ENCODE measurements around the gene FFAR2.

The FFAR2 gene

DNA sequence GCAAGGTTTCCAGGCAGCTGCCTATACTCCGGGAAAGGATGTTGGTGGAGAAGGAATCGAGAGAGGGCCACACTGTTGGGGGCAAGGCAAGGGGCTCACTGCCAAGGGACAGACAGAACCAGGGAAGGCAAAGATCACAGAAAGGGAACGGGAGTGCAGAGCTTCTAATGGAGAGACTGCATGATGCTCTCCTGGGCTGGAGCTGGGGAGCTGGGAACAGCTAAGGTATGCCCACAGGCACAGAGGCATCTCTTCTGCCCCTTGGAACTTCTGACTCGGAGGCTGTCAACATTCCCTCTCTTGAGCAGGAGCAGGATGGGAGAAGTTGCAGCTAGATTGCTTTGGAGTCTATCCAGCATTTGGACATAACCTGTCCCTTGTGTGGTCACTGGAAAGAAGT is 22.4 kb upstream of the FFAR2 start:
- no peak for DNase-seq (ENCODE audit: low read depth)

DNA sequence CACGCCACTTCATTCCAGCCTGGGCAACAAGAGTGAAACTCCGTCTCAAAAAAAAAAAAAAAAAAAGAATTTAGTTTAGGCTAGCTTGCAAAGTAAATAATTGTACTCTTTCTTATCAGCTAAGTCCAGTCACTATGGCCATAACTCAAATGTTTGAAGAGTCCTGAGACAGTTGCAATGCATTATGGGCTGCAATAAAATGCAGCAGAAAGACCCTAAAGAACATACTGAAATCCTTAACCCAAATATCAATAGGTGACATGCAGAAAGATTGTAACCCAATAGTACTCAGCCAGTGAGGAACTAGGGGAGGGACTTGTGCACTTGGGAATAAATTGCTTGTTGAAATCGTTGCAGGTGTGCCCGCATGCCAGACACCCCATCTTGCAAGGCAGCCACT is 20.9 kb upstream of the FFAR2 start:
- DNase-seq (ENCODE audit: low read depth) = no peak

DNA sequence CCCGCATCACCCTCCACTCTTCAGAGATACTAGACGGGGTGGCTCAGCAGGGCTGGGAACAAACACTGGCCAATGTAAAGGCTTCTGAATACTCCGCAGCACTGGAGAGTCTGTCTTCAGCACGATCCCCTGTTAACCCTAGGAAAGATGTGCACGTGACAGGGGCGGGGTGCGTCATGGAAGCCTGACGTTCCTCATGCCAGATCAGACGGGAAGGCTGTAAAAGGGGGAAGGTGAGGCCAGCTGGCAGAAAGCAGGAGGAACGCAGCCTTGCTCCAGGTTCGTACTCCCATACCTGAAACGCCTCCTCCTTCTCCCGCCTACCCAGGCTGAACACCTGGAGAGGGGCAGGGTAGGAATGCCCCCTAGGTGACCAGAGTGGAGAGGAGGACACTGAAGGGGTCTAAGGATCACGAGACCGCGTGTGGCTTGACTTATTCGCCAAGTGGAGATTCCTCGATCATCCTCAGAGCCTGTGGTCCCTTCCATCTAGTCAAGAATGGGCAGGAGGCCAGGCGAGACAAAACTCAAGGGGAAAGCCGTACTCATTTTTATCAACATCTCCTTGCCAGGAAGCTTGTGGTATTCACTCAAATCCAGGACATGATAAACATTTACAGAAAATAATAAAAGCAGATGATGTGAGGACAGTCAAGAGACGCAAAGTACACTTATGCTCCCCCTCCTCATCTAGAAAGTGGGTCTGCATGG is 18.2 kb upstream of the FFAR2 start:
- DNase-seq (ENCODE audit: low read depth) = no peak

DNA sequence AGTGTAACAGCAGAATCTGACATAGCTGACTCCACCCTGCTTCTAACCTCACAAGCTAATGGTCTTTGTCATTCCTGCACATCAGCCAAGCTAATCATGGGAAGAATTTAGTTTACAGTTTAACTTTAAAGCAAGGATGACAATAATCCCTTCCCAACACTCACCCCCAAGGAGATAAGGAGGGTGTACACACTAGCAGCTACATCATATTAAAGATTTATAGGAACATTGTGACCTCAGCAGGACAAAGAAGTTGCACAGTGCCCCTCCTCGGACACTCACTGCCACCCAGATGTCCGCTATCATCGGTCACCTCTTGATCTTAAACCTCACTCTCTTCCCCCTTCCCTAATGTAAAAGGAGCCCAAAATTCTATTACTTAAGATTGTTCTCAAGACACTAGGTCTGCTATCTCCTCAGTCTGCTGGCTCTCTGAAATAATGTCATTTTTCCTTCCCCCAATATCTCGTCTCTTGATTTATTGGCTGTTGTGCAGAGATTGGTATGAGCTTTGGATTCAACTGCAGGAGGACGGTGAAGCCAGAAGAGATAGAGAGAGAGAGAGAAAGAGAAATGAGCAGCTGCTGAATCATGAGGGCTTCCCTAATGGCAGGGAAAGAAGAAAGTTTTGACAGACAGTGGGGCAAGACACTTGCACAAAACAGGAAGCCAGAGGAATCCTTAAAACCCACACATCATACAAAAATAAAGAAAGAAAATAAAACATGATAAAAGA is 17.5 kb upstream of the FFAR2 start:
- no peak for DNase-seq (ENCODE audit: low read depth)

DNA sequence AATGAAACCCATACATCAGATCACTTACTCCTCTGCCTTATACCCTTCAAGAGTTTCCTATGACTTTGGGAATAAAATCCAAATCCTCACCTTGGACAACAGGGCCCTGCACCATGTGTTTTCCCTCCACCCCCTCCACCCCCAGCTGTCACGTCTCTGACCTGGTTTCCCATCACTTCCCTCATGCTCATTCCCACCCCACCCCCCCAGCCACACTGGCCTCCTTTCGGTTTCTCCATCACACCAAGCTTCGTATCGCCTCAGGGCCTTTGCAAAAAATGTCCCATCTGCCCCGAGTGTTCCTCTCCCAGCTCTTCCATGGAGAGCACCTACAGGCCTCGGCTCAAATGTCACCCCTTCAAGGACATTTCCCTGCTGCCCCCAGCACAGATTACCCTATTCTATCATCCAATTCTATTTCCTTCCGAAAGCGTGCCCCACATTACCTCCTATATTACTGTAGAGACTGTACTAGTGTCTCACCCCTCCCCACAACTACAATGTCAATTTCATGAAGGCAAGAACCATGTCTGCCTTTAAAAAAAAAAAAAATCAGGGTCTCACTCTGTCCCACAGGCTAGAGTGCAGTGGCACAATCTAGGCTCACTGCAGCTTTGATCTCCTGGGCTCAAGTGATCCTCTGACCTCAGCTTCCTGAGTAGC is 16.8 kb upstream of the FFAR2 start:
- no peak for DNase-seq (ENCODE audit: low read depth)

DNA sequence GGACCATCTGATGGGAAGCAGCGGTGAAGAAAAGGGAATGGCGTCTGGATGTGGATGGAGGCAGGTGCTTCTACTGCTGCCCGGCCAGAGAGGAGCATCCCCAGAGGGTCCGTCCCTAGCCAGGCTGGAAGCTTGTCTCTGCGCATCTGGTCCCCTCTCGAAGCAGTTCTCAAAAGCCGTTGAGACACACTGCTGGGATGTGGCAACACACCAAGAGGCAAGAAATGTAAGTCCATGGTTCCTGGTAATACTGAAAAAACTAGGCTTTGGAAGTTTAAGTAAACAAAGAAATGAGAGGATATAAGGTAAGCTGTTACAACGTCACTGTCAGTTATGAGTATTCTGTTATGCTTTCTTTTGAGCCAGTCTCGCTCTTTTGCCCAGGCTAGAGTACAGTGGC is 15.1 kb upstream of the FFAR2 start:
- no peak for DNase-seq (ENCODE audit: low read depth)

DNA sequence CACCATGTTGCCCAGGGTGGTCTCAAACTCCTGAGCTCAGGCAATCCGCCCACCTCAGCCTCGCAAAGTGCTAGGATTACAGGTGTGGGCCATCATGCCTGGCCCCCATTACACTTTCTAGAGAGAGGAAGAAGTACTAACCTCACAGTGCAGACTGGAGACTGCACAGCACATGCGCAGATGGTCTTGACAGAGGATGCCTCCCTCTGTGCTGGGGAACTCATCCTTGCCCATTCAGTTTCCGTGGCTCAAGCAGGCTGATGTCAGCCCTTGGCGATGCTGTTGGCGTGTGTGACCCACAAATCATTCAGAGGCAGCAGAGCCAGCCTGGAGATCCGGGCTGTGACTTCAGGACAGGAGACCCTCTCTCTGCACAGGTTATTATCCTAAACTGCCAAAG is 14.6 kb upstream of the FFAR2 start:
- no peak for DNase-seq (ENCODE audit: low read depth)

DNA sequence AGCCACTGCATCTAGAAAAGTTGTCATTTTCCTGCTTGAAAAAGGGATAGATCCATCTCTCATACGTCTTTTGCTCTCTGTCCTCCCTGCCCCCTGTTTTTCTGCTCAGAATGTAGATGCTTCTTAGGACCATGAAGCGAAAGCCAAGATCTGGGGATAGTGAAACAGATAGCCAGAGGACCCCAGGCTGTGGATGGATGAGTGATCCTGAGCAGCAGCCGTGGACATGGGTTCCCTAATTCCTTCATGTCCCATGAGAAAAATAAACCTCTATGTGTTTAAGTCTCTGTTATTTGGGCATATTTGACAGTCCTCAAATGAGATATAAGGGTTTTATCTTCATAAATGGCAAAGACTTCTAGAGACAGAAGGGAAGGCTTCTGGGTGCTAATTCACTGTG is 12.2 kb upstream of the FFAR2 start:
- DNase-seq (ENCODE audit: low read depth) = no peak

DNA sequence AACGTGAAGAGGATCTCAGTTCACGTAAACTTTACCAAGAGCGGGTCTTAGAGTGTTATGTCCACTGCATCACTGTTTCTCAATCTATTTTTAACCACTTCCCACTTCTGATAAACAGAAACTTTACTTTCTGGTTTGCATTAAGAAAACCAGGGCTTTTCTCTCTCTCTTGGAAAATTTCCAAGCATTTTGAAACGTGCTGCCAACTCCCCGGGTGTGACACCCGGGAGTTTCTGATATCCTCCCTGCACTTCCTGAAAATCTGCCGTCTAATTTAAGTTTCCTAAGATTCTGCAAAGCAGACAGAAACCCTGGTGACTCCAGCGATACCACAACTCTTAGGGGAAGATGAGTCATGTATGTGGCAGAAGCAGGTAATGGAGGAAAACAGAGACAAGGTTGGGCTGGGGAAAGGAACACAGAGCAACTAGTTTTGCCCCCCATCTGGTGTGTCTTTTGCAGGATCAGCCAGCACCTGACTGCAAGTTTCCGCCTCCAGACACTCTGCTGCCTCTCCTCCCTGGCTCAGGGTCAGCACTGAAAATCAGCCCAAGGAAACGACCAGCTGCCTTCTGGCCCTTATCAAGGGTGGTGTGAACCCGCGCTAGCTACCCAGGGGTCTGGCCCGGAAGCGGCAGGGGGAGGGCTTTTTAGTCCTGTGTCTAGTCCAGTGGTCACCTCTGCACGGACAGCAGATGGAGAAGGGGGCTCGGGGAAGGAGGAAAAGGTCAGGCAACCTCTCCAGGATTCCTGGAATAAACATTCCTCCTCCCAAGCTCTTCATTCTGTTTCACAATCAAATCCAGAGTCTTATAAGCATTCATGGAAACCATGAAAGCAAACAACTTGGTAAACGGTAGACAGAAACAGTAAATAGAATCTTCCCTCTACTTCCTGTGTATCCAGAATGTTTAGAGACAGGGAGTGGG is 11.3 kb upstream of the FFAR2 start:
- DNase-seq (ENCODE audit: low read depth) = no peak

DNA sequence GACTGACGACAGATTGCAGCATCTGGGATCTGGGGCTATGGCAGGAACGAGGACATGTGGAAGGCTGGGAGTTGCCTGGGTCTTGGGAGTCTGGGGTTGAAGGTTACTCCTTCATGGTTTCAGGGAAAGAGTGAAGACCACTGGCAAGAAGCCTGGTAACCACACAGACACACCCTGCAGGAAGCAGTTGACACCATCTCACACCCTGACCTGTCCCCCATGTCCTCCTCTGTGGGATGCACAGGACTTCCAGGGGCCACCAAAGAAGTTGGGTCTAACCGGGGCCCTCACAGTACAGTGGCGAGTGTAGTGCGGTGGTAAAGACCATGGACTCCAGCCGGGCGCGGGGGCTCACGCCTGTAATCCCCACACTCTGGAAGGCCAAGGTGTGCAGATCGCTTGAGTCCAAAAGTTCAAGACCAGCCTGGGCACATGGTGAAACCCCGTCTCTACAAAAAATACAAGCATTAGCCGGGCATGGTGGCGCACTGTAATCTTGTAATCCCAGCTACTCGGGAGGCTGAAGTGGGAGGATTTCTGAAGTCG is 10.6 kb upstream of the FFAR2 start:
- no peak for DNase-seq (ENCODE audit: low read depth)

DNA sequence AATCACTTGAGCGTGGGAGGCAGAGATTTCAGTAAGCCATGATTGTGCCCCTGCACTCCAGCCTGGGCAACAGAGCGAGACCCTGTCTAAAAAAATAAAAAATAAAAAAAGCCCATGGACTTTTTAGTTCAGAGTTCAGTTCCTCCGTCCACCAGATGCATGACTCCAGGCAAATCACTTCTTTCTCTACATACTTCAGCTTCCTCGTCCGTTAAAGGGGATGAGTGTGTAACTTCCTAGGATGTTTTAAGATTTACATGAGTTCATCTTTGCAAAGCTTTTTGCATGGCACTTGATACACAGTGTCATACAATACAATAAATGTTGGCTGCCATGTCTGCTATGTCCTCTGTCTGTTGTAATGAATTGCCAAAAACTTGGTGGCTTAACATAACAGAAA is 10.0 kb upstream of the FFAR2 start:
- DNase-seq (ENCODE audit: low read depth) = no peak

DNA sequence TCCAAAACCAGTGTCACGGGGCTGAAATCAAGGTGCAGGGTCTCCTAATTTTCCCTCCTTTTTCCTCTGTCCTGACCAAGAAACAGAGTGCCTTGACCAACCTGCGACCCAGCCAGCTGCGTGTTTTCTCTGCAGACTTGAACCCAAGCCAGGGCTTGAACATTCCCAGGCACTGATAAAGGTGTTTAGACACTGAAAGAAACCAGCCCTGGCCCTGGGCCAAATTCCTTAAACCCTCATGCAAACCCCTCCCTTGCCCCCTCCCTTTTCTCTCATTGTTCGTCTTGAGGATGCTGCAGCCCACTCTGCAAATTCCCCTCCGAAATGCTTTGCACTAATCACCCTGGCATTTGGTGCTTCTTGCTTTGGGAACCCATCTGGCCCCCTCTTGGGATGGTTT is 9.5 kb upstream of the FFAR2 start:
- no peak for DNase-seq (ENCODE audit: low read depth)

DNA sequence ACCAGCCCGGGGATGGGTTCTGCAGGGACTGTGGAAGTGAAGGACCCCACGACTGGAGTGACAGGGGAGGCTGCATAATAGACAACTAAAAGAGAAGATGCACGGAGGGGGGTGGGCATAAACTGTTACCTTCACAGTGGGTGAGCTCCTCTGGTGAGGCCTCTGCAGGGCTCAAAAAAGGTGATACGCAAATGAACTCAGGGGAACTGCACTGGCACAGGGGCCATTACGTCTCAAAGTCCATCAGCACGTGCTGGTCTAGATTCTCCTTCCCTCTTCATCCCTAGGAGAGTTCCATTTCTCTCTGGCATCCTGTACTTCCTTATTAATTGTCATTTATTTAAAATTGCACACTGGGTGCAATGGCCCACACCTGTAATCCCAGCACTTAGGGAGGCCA is 8.1 kb upstream of the FFAR2 start:
- no peak for DNase-seq (ENCODE audit: low read depth)

DNA sequence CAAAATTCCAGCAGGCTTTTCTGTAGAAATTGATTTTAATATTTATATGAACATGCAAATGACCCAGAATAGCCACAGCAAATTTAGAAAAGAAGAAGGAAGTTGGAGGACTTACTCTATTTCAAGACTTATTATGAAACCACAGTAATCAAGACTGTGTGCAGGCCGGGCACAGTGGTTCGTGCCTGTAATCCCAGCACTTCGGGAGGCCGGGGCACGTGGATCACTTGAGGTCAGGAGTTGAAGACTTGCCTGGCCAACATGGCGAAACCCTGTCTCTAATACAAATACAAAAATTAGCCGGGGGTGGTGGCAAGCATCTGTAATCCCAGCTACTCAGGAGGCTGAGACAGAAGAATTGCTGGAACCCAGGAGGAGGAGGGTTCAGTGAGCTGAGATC is 6.0 kb upstream of the FFAR2 start:
- DNase-seq (ENCODE audit: low read depth) = no peak

DNA sequence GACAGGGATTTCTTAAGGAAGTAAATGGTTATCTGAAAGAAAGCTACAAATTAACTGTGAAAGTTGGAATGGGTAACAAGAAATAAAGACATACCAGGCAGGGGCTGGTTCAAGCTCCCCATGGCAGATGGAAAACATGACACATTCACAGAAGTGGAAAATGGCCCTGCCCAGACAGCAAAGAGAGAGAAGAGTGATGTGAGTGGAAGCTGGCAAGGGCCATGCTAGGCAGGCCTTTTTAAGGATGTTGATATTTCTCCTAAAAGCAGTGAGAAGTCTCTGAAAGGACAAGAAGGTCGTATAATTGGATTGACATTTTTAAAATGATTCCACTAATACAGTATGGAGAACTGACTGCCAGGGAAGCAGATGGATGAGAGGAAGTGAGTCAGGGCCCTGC is 3.3 kb upstream of the FFAR2 start:
- no peak for DNase-seq (ENCODE audit: low read depth)

DNA sequence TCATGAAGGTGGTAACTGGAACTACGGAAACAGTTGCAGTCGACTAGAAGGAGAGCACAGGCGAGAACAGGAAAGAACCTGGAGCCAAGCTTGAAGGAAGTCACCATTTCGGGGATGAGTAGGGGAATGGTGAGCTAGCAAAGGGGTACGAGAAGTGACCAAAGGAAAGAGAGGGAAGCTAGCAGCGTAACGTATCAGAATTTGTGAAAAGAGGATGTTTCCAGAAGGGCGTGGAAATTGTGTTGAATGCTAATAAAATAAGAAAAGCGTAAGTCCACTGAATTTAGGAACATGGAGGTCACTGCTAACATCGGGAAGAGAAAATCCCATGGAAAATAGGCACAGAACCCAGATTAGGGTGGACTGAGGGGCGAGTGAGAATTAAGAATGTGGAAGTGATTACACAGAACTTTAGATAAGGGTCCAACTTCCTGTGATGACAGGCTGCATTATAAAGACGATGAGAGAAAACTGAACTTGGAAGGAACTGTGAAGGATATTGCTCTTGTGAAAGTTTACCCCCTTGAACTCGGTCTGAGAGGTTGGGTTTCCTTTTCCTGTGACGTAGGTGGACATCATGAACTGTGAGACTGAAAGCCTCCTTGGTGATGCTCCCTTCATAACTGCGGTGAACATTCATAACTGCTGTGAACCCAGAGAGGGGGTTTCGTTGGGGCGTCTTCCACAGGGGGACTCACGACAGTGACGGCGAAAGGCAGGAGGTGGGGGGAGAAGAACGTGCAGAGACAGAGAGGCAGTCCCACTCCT is 2.0 kb upstream of the FFAR2 start:
- DNase-seq (ENCODE audit: low read depth) = no peak

DNA sequence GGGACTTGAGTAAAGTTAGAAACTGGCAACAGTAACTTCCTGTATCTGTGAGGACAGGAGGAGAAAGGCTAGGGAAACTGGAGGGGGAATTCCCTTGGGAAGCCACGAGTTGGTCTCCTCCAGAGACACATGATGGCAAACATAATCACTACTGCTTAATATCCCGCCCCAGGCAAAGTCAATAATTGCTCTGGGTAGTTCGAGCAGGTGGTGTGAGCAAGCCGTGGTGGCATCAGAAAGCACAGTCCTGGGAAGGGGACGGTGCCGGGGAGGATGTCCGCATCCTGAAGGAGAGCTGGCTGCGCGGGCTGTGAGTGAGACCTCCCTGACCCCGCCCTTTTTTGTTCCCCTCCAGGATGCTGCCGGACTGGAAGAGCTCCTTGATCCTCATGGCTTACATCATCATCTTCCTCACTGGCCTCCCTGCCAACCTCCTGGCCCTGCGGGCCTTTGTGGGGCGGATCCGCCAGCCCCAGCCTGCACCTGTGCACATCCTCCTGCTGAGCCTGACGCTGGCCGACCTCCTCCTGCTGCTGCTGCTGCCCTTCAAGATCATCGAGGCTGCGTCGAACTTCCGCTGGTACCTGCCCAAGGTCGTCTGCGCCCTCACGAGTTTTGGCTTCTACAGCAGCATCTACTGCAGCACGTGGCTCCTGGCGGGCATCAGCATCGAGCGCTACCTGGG is 1.4 kb downstream of the FFAR2 start:
- no peak for DNase-seq (ENCODE audit: low read depth)

DNA sequence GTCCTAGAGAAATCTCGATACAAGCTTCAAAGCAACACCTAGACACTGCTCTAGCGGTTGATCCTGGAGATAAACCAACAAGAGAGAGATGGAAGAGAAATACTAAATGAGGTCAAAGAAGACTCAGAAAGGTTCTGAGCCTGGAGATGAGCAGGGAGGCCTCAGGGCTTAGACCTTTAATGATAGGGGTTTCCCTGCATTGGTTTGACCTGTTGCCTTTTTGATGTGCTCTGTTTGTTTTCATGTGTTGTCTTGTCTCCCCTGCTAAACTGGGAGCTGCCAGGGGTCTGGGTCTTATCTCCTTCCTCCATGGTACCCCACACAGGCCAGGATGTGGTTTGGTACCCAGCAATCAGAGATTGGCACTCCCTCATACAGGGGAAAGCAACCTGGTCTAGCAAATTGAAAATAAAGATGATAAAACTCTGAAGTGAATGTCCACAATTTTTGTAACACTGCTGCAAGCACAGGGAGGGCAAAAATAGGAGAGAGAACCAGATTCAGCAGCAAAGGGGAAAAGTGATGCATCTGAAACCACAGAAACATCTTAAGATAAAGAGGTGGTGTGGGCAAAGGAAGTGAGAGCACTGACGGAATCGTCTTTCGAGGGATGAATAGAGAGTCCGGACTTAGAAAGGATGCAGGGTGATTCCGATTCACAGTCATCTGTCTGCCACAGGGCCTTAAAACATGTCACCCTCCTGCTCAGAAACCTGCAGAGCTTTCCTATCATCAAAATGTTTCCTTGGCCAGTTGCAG is 3.5 kb downstream of the FFAR2 start:
- DNase-seq (ENCODE audit: low read depth) = no peak

DNA sequence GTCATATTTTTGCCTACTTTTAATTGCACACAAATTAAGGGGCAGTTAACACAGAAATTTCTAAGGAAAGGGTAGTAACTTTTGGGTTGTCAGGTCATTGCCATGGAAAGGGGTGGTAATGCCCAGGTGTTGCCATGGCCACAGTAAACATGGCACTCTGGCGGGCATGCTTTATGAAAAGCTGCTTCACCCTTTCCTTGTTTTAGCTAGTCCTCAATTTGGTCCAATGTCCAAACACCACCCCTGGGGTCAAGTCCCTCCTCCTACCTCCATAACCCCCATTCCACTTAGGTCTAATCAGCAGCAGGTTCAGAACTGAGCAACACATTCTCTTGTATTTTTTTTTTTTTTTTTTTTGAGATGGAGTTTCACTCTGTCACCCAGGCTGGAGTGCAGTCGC is 6.6 kb downstream of the FFAR2 start:
- no peak for DNase-seq (ENCODE audit: low read depth)
